K562 (cell line): Measurements from ENCODE around the gene ANKRD11. TPM values are rescaled to one million over a fixed set of nuclear protein-coding genes. Genes with fewer than 3 reads are reported as not detected.

Experiments
- BDP1 ChIP-seq: IDR thresholded peaks from 3 replicates; pipeline ENCODE4 v1.6.1; 2011; ENCODE audit not compliant: insufficient read length, insufficient read depth
- CEBPG ChIP-seq, 3 experiments: fragments of 200-800 bp in 1 of 3; sonication (Bioruptor generic) in 1 of 3; sonication (generic) in 1 of 3; formaldehyde crosslinking in 1 of 3; IDR thresholded peaks in 2 of 3; conservative IDR thresholded peaks in 1 of 3; 2 replicates each; pipeline versions ENCODE4 v1.6.1 to v1.8.0; 2016 to 2022; ENCODE audit warnings: missing compliant biosample characterization in 2 of 3, missing genetic modification characterization in 2 of 3, mild to moderate bottlenecking in 1 of 3, missing genetic modification reagents in 1 of 3
- CTBP1 ChIP-seq: fragments of 450-650 bp; IDR thresholded peaks from 2 replicates; pipeline ENCODE4 v1.6.1; 2016; ENCODE audit warnings: borderline replicate concordance
- EZH2 ChIP-seq: IDR thresholded peaks from 2 replicates; pipeline ENCODE4 v1.6.1; 2012; ENCODE audit warnings: low read depth, mild to moderate bottlenecking, inconsistent platforms, low read length, borderline replicate concordance
- FOXJ2 ChIP-seq: fragments of 200-800 bp; sonication (Bioruptor generic); IDR thresholded peaks from 2 replicates; pipeline ENCODE4 v1.6.1; 2016; ENCODE audit warnings: missing genetic modification characterization, missing compliant biosample characterization
- GABPA ChIP-seq: fragments of 200-800 bp; sonication (Bioruptor generic); conservative IDR thresholded peaks from 2 replicates; pipeline ENCODE4 v1.6.1; 2016; ENCODE audit warnings: low read depth, missing genetic modification characterization, missing compliant biosample characterization
- HDAC2 ChIP-seq: fragments of 450-650 bp; IDR thresholded peaks from 2 replicates; pipeline ENCODE4 v1.6.1; 2016; ENCODE audit warnings: mild to moderate bottlenecking
- HNRNPK ChIP-seq: fragments of 200-400 bp; formaldehyde crosslinking; IDR thresholded peaks from one replicate; pipeline ENCODE4 v1.6.1; 2018; ENCODE audit warnings: mild to moderate bottlenecking, low read depth, low read length; ENCODE audit not compliant: poor library complexity, severe bottlenecking
- ILK ChIP-seq: fragments of 450-650 bp; IDR thresholded peaks from 2 replicates; pipeline ENCODE4 v1.6.1; 2016; ENCODE audit warnings: missing genetic modification characterization, low read depth, mild to moderate bottlenecking, missing compliant biosample characterization, moderate library complexity, borderline replicate concordance
- KAT2B ChIP-seq: IDR thresholded peaks from one replicate; pipeline ENCODE4 v1.6.1; 2012; ENCODE audit warnings: low read depth, mild to moderate bottlenecking, control low read depth, inconsistent platforms, low read length, moderate library complexity
- KLF16 ChIP-seq: IDR thresholded peaks from 2 replicates; pipeline ENCODE4 v1.6.1; 2016; ENCODE audit warnings: antibody characterized with exemption
- NR2F6 ChIP-seq: fragments of 450-650 bp; formaldehyde crosslinking; IDR thresholded peaks from 2 replicates; pipeline ENCODE4 v1.4.0; 2020; ENCODE audit warnings: mild to moderate bottlenecking
- PHB ChIP-seq: fragments of 250-450 bp; sonication (Bioruptor Pico); IDR thresholded peaks from 2 replicates; pipeline ENCODE4 v1.5.0; 2021
- SAFB2 ChIP-seq: fragments of 200-400 bp; formaldehyde crosslinking; IDR thresholded peaks from 2 replicates; pipeline ENCODE4 v1.6.1; 2018; ENCODE audit warnings: borderline replicate concordance, low read length, low read depth, moderate library complexity; ENCODE audit not compliant: severe bottlenecking
- SMAD1 ChIP-seq: fragments of 150-350 bp; IDR thresholded peaks from 2 replicates; pipeline ENCODE4 v1.6.1; 2014; ENCODE audit warnings: low read length, low read depth; ENCODE audit not compliant: partially characterized antibody
- SMARCB1 ChIP-seq: IDR thresholded peaks from 2 replicates; pipeline ENCODE4 v1.6.1; 2011; ENCODE audit warnings: improper control_type of control experiment, low read depth; ENCODE audit not compliant: insufficient read length
- SRSF9 ChIP-seq: fragments of 200-400 bp; formaldehyde crosslinking; IDR thresholded peaks from 2 replicates; pipeline ENCODE4 v1.6.1; 2017; ENCODE audit warnings: low read depth, low read length, borderline replicate concordance
- UBTF ChIP-seq, 2 experiments: IDR thresholded peaks; 2 replicates each; pipeline ENCODE4 v1.6.1; 2012; ENCODE audit warnings: improper control_type of control experiment in 2 of 2, low read depth in 2 of 2, low read length in 2 of 2, borderline replicate concordance in 1 of 2
- ZFPM2 ChIP-seq: fragments of 250-450 bp; sonication (Bioruptor Pico); IDR thresholded peaks from 2 replicates; pipeline ENCODE4 v1.5.1; 2022; ENCODE audit warnings: mild to moderate bottlenecking
- ZNF121 ChIP-seq: sonication (generic); formaldehyde crosslinking; conservative IDR thresholded peaks from 2 replicates; pipeline ENCODE4 v1.8.0; 2022; ENCODE audit warnings: missing genetic modification reagents
- ZNF146 ChIP-seq: IDR thresholded peaks from one replicate; pipeline ENCODE4 v1.6.1; 2018; ENCODE audit warnings: missing compliant biosample characterization; ENCODE audit not compliant: unreplicated experiment
- ZNF232 ChIP-seq: sonication (generic); formaldehyde crosslinking; IDR thresholded peaks from 2 replicates; pipeline ENCODE4 v1.8.0; 2022; ENCODE audit warnings: mild to moderate bottlenecking, missing genetic modification reagents
- polyA plus RNA-seq, 8 experiments: library from polyadenylated mRNA; depleted of rRNA in 4 of 8; stranded (reverse) in 5 of 8; unstranded in 3 of 8; fragments of >200 nt; fragmentation: Nextera tagmentation in 2 of 8; fragmentation: Illumina TruSeq in 1 of 8; extraction: Ambion mirVana in 2 of 8; extraction: Trizol in 1 of 8; gene quantifications; 2 replicates each; pipeline versions ENCODE4 v1.2.1 to v1.2.3, GENCODE V29; 2011 to 2014; ENCODE audit warnings: inconsistent platforms in 1 of 8, missing spikeins in 1 of 8
- total RNA-seq, 7 experiments: library from RNA; depleted of rRNA in 6 of 7; stranded (reverse); fragments of >200 nt in 6 of 7; fragmentation: Illumina TruSeq in 2 of 7; extraction: Trizol in 2 of 7; gene quantifications; 2 replicates each; pipeline versions ENCODE4 v1.2.1 to v1.2.3, GENCODE V29; 2011 to 2021; ENCODE audit warnings: low replicate concordance in 1 of 7
- TF ChIP-seq, protein P1 (sequence below): fragments of 450-650 bp; conservative IDR thresholded peaks from 2 replicates; pipeline ENCODE4 v1.6.1; 2016; ENCODE audit warnings: missing genetic modification characterization, low read depth, mild to moderate bottlenecking, missing compliant biosample characterization, moderate library complexity

ANKRD11 gene
- total and polyA plus RNA-seq, 9 of the 15 experiments (the other 6 are each of a cell fraction or from before 2014, with no cell fraction given), result 4.7 to 126 (median 31.7) TPM

DNA sequence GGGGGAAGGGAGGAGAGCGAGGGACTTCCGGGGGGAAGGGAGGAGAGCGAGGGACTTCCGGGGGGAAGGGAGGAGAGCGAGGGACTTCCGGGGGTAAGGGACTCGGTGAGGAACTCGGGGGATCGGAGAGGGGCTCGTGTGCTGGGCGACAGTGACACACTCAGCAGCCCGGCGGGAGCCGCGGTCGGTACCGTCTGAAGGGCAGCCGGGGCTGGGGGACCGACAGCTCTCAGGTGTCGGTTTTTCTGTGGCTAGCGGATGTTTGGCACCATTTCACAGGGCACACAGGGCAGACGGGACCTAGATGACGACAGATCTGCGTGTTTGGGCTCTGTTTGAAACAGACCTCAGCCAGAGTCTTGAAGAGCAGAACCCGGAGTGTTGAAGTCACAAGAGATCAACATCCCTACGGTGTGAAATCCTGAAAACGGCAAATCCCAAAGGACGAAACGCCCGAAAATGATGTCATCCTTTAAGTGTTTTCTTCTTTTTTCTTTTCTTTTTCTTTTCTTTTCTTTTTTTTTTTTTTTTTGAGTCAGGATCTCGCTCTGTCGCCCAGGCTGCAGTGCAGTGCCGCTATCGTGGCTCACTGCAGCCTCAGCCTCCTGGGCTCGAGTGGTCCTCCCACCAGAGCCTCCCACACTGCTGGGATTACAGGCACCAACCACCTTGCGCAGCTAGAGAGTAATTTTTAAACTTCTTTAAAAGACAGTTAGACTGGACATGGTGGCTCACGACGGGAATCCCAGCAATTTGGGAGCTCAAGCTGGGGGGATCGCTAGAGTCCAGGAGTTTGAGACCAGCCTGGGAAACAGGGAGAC lies 249.0 kb downstream of the ANKRD11 start (continued):
- TF ChIP-seq SAFB2 (no peak), SMARCB1 (no peak), SMAD1 (peak; percentile 22), BDP1 (no peak), SRSF9 (no peak), HNRNPK (no peak), CTBP1 (no peak), KAT2B (no peak), ZNF121 (CRISPR knock-in tag) (peak; percentile 94), CEBPG (CRISPR knock-in tag; IDR thresholded peaks at IDR 0.05) (no peak), CEBPG (tag; conservative IDR thresholded peaks at IDR 0.05 in 1 of 2, IDR thresholded peaks at IDR 0.05 in 1 of 2) (no peak; a peak in 1 of 4 replicates), EZH2 (no peak), PHB (CRISPR knock-in tag) (no peak), ZFPM2 (CRISPR knock-in tag) (no peak), KLF16 (no peak), GABPA (tag) (peak; percentile 99), ZNF232 (no peak), UBTF (IDR thresholded peaks at IDR 0.05; ENCODE audit: borderline replicate concordance in 1 of 2, low read depth in 2 of 2, low read length in 2 of 2) (peak; percentile 75; a peak in 2 of 4 replicates), ZNF146 (no peak), NR2F6 (CRISPR knock-in tag) (0 out of 2 replicates have a peak, but pooled peaks have one; percentile 67), FOXJ2 (tag) (peak; percentile 37; the same call in 1 of the 2 replicates), HDAC2 (0 out of 2 replicates have a peak, but pooled peaks have one; percentile 28), ILK (tag) (no peak)
- TF ChIP-seq, protein P1, sequence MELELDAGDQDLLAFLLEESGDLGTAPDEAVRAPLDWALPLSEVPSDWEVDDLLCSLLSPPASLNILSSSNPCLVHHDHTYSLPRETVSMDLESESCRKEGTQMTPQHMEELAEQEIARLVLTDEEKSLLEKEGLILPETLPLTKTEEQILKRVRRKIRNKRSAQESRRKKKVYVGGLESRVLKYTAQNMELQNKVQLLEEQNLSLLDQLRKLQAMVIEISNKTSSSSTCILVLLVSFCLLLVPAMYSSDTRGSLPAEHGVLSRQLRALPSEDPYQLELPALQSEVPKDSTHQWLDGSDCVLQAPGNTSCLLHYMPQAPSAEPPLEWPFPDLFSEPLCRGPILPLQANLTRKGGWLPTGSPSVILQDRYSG, result no peak
